Loucy (cell line): ENCODE data around the gene OR6C65.

Experiments used
- CTCF ChIP-seq: fragments of 200-600 bp; sonication (generic); conservative IDR thresholded peaks from 2 replicates; pipeline ENCODE4 v1.5.1; 2014; ENCODE audit warnings: mild to moderate bottlenecking, antibody characterized with exemption, low read length
- EZH2phosphoT487 ChIP-seq: fragments of 200-600 bp; IDR thresholded peaks from 2 replicates; pipeline ENCODE4 v1.6.1; 2018; ENCODE audit warnings: antibody characterized with exemption, mild to moderate bottlenecking, moderate library complexity, borderline replicate concordance

GRCh38 chr12:55396326-55396725, 4.0 kb upstream of the OR6C65 start:
- TF ChIP-seq CTCF (no peak), EZH2phosphoT487 (no peak)
